ENCODE measurements around the gene PLCG1.

The PLCG1 gene

GRCh38 chr20:41160686-41161085 is 23.3 kb downstream of the PLCG1 start:
- H3F3A ChIP-seq (ENCODE audit: control insufficient read depth, insufficient read depth): no peaks in the 10 kb centered on the region
- no peaks in the 10 kb centered on the region for H3K9me2 ChIP-seq (replicated peaks; ENCODE audit: control insufficient read depth, low read length)
- peaks cover 50% of the 10 kb centered on the region for H3K36me3 ChIP-seq (ENCODE audit: control insufficient read depth, low read length)
- no peak overlapping the region for H3K4me3 ChIP-seq (ENCODE audit: low read length)
- no peak overlapping the region for H3K4me2 ChIP-seq (ENCODE audit: low read length)
- TF ChIP-seq CTCF (IDR thresholded peaks at IDR 0.05; ENCODE audit: low read depth, low read length, poor library complexity, severe bottlenecking) (no peak), EZH2phosphoT487 (IDR thresholded peaks at IDR 0.05; ENCODE audit: borderline replicate concordance, low read length) (no peak)
- peaks cover 24% of the 10 kb centered on the region for H3K4me1 ChIP-seq (ENCODE audit: control insufficient read depth, low read length)
- no peaks in the 10 kb centered on the region for H4K20me1 ChIP-seq (ENCODE audit: control insufficient read depth, insufficient read depth, low read depth, low read length)
- peaks cover 38% of the 10 kb centered on the region for H3K79me2 ChIP-seq (ENCODE audit: control insufficient read depth, low read length)
- no peak overlapping the region for H3K27ac ChIP-seq (ENCODE audit: low read depth, low read length)
- H3K27me3 ChIP-seq (ENCODE audit: control insufficient read depth, low read length): no peaks in the 10 kb centered on the region
- no peaks in the 10 kb centered on the region for H3K9me3 ChIP-seq (ENCODE audit: control insufficient read depth, insufficient read depth, low read length)

GRCh38 chr20:41161886-41162285 is 24.5 kb downstream of the PLCG1 start:
- peaks cover 26% of the 10 kb centered on the region for H3K79me2 ChIP-seq (ENCODE audit: control insufficient read depth, low read length)
- H3K9me3 ChIP-seq (ENCODE audit: control insufficient read depth, insufficient read depth, low read length): no peaks in the 10 kb centered on the region
- H3K4me3 ChIP-seq (ENCODE audit: low read length): no peak overlapping the region
- H3K9me2 ChIP-seq (replicated peaks; ENCODE audit: control insufficient read depth, low read length): no peaks in the 10 kb centered on the region
- no peaks in the 10 kb centered on the region for H4K20me1 ChIP-seq (ENCODE audit: control insufficient read depth, insufficient read depth, low read depth, low read length)
- no peak overlapping the region for H3K4me2 ChIP-seq (ENCODE audit: low read length)
- H3F3A ChIP-seq (ENCODE audit: control insufficient read depth, insufficient read depth): no peaks in the 10 kb centered on the region
- no peaks in the 10 kb centered on the region for H3K27me3 ChIP-seq (ENCODE audit: control insufficient read depth, low read length)
- no peak overlapping the region for H3K27ac ChIP-seq (ENCODE audit: low read depth, low read length)
- peaks cover 62% of the 10 kb centered on the region for H3K36me3 ChIP-seq (ENCODE audit: control insufficient read depth, low read length)
- peaks cover 14% of the 10 kb centered on the region for H3K4me1 ChIP-seq (ENCODE audit: control insufficient read depth, low read length)
- no peak for TF ChIP-seq CTCF (IDR thresholded peaks at IDR 0.05; ENCODE audit: low read depth, low read length, poor library complexity, severe bottlenecking)
- TF ChIP-seq EZH2phosphoT487 (IDR thresholded peaks at IDR 0.05; ENCODE audit: borderline replicate concordance, low read length): no peak

GRCh38 chr20:41162396-41162795 is 25.1 kb downstream of the PLCG1 start:
- H3K4me1 ChIP-seq (ENCODE audit: control insufficient read depth, low read length): peaks cover 9% of the 10 kb centered on the region
- peaks cover 65% of the 10 kb centered on the region for H3K36me3 ChIP-seq (ENCODE audit: control insufficient read depth, low read length)
- TF ChIP-seq EZH2phosphoT487 (IDR thresholded peaks at IDR 0.05; ENCODE audit: borderline replicate concordance, low read length) (no peak), CTCF (IDR thresholded peaks at IDR 0.05; ENCODE audit: low read depth, low read length, poor library complexity, severe bottlenecking) (no peak)
- H3K9me2 ChIP-seq (replicated peaks; ENCODE audit: control insufficient read depth, low read length): no peaks in the 10 kb centered on the region
- H3K27ac ChIP-seq (ENCODE audit: low read depth, low read length): no peak overlapping the region
- peaks cover 21% of the 10 kb centered on the region for H3K79me2 ChIP-seq (ENCODE audit: control insufficient read depth, low read length)
- H3K4me3 ChIP-seq (ENCODE audit: low read length): no peak overlapping the region
- no peaks in the 10 kb centered on the region for H3F3A ChIP-seq (ENCODE audit: control insufficient read depth, insufficient read depth)
- no peaks in the 10 kb centered on the region for H3K27me3 ChIP-seq (ENCODE audit: control insufficient read depth, low read length)
- no peaks in the 10 kb centered on the region for H4K20me1 ChIP-seq (ENCODE audit: control insufficient read depth, insufficient read depth, low read depth, low read length)
- H3K4me2 ChIP-seq (ENCODE audit: low read length): no peak overlapping the region
- no peaks in the 10 kb centered on the region for H3K9me3 ChIP-seq (ENCODE audit: control insufficient read depth, insufficient read depth, low read length)

- no peak overlapping the region for H3K4me2 ChIP-seq (ENCODE audit: low read length)
- H3K27ac ChIP-seq (ENCODE audit: low read depth, low read length): no peak overlapping the region
- H4K20me1 ChIP-seq (ENCODE audit: control insufficient read depth, insufficient read depth, low read depth, low read length): no peaks in the 10 kb centered on the region
- H3K4me1 ChIP-seq (ENCODE audit: control insufficient read depth, low read length): no peaks in the 10 kb centered on the region
- no peaks in the 10 kb centered on the region for H3K9me2 ChIP-seq (replicated peaks; ENCODE audit: control insufficient read depth, low read length)
- no peak overlapping the region for H3K4me3 ChIP-seq (ENCODE audit: low read length)
- no peaks in the 10 kb centered on the region for H3K9me3 ChIP-seq (ENCODE audit: control insufficient read depth, insufficient read depth, low read length)
- no peaks in the 10 kb centered on the region for H3F3A ChIP-seq (ENCODE audit: control insufficient read depth, insufficient read depth)
- TF ChIP-seq CTCF (IDR thresholded peaks at IDR 0.05; ENCODE audit: low read depth, low read length, poor library complexity, severe bottlenecking) (no peak), EZH2phosphoT487 (IDR thresholded peaks at IDR 0.05; ENCODE audit: borderline replicate concordance, low read length) (no peak)
- peaks cover 73% of the 10 kb centered on the region for H3K36me3 ChIP-seq (ENCODE audit: control insufficient read depth, low read length)
- no peaks in the 10 kb centered on the region for H3K27me3 ChIP-seq (ENCODE audit: control insufficient read depth, low read length)
- peaks cover 7% of the 10 kb centered on the region for H3K79me2 ChIP-seq (ENCODE audit: control insufficient read depth, low read length)
Measured at GRCh38 chr20:41163821-41164220, 26.5 kb downstream of the PLCG1 start.

Measured in DOHH2 (cell line).